ENCODE data around the gene TGM2.

The TGM2 gene

DNA sequence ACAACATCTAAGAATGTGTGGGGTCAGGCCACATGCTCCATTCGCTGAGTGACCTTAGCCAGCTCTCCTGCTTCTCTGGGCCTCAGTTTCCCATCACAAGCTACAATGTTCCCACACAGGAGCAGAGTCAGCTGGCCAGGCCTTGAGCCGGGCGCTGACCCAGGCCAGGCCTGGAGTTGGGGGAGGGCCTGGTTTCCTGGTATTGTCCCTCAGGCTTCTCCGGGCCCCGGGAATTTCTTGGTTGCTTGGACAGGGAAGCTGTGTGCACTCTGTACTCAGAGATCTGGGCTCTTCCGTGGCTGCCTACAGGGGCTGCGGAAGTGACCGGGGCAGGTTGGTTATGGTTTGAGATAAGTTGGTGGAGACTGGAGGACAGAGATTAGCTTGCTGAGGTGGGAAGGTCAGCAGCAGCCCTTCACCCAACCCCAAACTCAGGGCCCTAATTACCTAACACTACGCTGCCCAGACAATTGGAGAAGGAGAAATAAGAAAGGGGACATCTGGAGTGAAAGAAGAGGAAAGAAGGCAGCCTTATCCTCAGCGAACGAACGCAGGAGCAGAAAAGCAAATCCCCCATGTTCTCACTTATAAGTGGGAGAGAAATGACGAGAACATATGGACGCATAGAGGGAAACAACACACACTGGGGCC lies 6.2 kb downstream of the TGM2 start:
- no peak overlapping the region for H3K14ac ChIP-seq (ENCODE audit: low read length)

DNA sequence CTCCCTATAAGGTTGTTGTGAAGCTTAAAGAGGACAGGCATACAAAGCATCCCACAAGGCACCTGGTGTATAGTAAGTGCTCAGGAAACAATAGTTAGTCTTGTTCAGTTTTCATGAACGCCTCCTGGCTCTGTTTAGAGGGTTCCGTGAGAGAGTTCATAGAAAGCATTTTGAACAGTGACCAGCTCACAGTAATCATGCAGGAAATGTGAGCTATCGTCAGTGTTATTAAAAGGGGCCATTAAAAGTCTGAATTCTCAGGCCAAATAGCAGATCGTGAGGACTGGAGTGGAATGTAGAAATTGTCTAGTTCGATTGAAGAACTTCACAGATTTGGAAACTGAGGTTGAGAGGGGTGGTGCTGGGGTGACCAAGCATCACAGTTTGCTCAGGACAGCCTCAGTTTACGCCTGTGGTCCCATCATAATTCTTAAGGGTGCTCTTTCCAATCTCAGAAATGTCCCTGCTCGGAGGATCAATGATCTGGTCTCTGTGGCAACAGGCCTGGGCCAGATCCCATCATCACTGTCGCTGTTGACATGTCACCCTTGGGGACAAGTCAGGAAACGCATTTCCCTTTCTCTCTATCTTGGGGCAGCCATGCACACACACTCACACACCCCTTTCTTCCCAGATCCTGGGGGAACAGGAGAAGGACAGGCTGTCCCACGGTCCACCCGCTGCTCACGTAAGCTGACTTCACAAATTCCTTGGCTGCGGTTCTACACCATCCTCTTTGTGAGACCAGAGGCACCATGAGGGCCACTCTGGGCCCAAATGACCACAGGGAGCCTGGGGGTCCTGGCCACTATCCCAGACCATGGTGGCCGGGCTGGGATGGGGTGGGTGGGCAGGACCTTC lies 7.2 kb downstream of the TGM2 start:
- peak overlapping the region; percentile 53 for H4K91ac ChIP-seq (ENCODE audit: low read depth, low read length)
- peak overlapping the region; percentile 29 for H2BK12ac ChIP-seq (ENCODE audit: low read length)
- no peak overlapping the region for H4K8ac ChIP-seq (ENCODE audit: low read depth, low read length)
- H3K9me3 ChIP-seq (ENCODE audit: insufficient read depth, low read depth, low read length) = peaks cover 5% of the 10 kb centered on the region
- no peaks in the 10 kb centered on the region for H3K27me3 ChIP-seq (ENCODE audit: insufficient read depth, low read length)
- peak overlapping the region; percentile 5 for H2BK120ac ChIP-seq (ENCODE audit: insufficient read depth, low read length, poor library complexity)
- peaks cover 9 to 15% of the 10 kb centered on the region in 2 experiments for H3K4me1 ChIP-seq (ENCODE audit: control insufficient read depth in 1 of 2, insufficient read depth in 2 of 2, low read length in 2 of 2)
- peaks cover 3% of the 10 kb centered on the region for H3K79me2 ChIP-seq (ENCODE audit: control insufficient read depth, insufficient read depth, low read length, poor library complexity)
- no peak overlapping the region for H4K12ac ChIP-seq (ENCODE audit: low read depth, low read length)
- peaks cover 8% of the 10 kb centered on the region for H3K79me1 ChIP-seq (ENCODE audit: low read length)
- H3K4ac ChIP-seq (ENCODE audit: low read depth, low read length) = no peak overlapping the region
- no peak overlapping the region for H3K4me2 ChIP-seq (ENCODE audit: low read length)
- H2AK5ac ChIP-seq (ENCODE audit: low read length) = no peak overlapping the region
- peak overlapping the region; percentile 30 for H3K14ac ChIP-seq (ENCODE audit: low read length)
- no peak overlapping the region for H3K18ac ChIP-seq (ENCODE audit: low read length)
- DNase-seq = no peak
- no peak overlapping the region for H3K4me3 ChIP-seq (ENCODE audit: low read depth, low read length)
- H3K9ac ChIP-seq (ENCODE audit: low read length) = no peak overlapping the region
- no peak overlapping the region for H2AFZ ChIP-seq (ENCODE audit: insufficient read depth, low read length, poor library complexity)
- WGBS (ENCODE audit: extremely low coverage, insufficient coverage, insufficient read length) = no CpG with 5 or more reads among the region's 14 CpGs
- H2BK5ac ChIP-seq (ENCODE audit: low read depth, low read length, poor library complexity) = no peak overlapping the region
- H3K27ac ChIP-seq (ENCODE audit: low read depth, low read length) = peak overlapping the region; percentile 4
- peaks cover 76 to 87% of the 10 kb centered on the region in 2 experiments for H3K36me3 ChIP-seq (ENCODE audit: control insufficient read depth in 1 of 2, insufficient read depth in 2 of 2, low read length in 2 of 2)
- H3K23ac ChIP-seq (ENCODE audit: low read length) = no peak overlapping the region

More for the DNA sequence above, 6.2 kb downstream of the TGM2 start:
- H3K79me2 ChIP-seq (ENCODE audit: control insufficient read depth, insufficient read depth, low read length, poor library complexity) = peaks cover 6% of the 10 kb centered on the region
- peaks cover 12% of the 10 kb centered on the region for H3K79me1 ChIP-seq (ENCODE audit: low read length)
- no peak overlapping the region for H2AK5ac ChIP-seq (ENCODE audit: low read length)
- H3K4ac ChIP-seq (ENCODE audit: low read depth, low read length) = peak overlapping the region; percentile 11
- peaks cover 5% of the 10 kb centered on the region for H3K9me3 ChIP-seq (ENCODE audit: insufficient read depth, low read depth, low read length)
- peak overlapping the region; percentile 7 for H2BK12ac ChIP-seq (ENCODE audit: low read length)
- H4K91ac ChIP-seq (ENCODE audit: low read depth, low read length) = peak overlapping the region; percentile 53
- no peak overlapping the region for H3K23ac ChIP-seq (ENCODE audit: low read length)
- H2BK120ac ChIP-seq (ENCODE audit: insufficient read depth, low read length, poor library complexity) = peak overlapping the region; percentile 5
- H3K27ac ChIP-seq (ENCODE audit: low read depth, low read length) = peak overlapping the region; percentile 6
- H4K12ac ChIP-seq (ENCODE audit: low read depth, low read length) = peak overlapping the region; percentile 8
- H4K8ac ChIP-seq (ENCODE audit: low read depth, low read length) = no peak overlapping the region
- WGBS (ENCODE audit: extremely low coverage, insufficient coverage, insufficient read length) = no CpG with 5 or more reads among the region's 14 CpGs
- DNase-seq = no peak
- H2AFZ ChIP-seq (ENCODE audit: insufficient read depth, low read length, poor library complexity) = peak overlapping the region; percentile 6
- H3K27me3 ChIP-seq (ENCODE audit: insufficient read depth, low read length) = no peaks in the 10 kb centered on the region
- H3K4me3 ChIP-seq (ENCODE audit: low read depth, low read length) = no peak overlapping the region
- peaks cover 74 to 78% of the 10 kb centered on the region in 2 experiments for H3K36me3 ChIP-seq (ENCODE audit: control insufficient read depth in 1 of 2, insufficient read depth in 2 of 2, low read length in 2 of 2)
- H3K4me1 ChIP-seq (ENCODE audit: control insufficient read depth in 1 of 2, insufficient read depth in 2 of 2, low read length in 2 of 2) = peaks cover 16 to 22% of the 10 kb centered on the region in 2 experiments
- no peak overlapping the region for H3K9ac ChIP-seq (ENCODE audit: low read length)
- peak overlapping the region; percentile 9 for H3K4me2 ChIP-seq (ENCODE audit: low read length)
- peak overlapping the region; percentile 27 for H3K18ac ChIP-seq (ENCODE audit: low read length)
- H2BK5ac ChIP-seq (ENCODE audit: low read depth, low read length, poor library complexity) = peak overlapping the region; percentile 14

DNA sequence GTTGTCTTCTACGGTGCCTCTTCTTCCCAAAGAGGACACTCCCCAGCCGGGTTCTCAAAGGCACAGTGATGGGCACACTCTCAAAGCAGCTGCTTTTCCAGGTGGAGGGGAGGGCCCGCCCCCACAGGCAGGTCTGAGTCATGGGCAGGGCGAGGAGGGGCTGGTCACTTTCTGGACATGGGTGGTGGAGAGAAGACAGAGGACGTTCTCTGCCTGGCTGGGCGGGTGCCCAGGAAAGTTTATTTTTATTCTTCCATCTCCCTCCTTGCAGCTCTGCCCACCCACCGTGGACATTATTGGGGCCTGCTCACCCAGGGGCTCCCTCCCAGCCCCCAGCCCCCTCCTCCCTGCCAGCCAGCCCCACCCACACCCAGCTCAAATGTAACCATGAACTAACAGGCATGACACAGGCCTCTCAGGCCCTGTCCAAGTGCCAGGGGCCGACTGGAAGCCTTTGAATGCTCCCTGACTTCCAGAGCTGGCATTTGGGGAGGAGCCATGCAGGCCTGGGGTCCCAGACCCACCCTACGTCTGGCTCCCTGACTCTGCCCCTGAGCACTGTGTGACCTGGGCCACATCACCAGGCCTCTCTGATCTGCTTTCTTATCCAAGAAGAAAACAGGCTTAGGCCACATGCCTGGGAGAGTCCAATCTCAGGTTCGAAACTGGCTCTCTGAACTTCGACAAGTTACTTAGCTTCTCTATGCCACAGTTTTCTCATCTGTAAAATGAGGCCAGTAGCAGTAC lies 8.0 kb downstream of the TGM2 start:
- no peak overlapping the region for H4K91ac ChIP-seq (ENCODE audit: low read depth, low read length)
- peaks cover 8% of the 10 kb centered on the region for H3K79me1 ChIP-seq (ENCODE audit: low read length)
- no peak overlapping the region for H2BK12ac ChIP-seq (ENCODE audit: low read length)
- H3K36me3 ChIP-seq (ENCODE audit: control insufficient read depth in 1 of 2, insufficient read depth in 2 of 2, low read length in 2 of 2) = peaks cover 83 to 95% of the 10 kb centered on the region in 2 experiments
- H4K12ac ChIP-seq (ENCODE audit: low read depth, low read length) = no peak overlapping the region
- no peak overlapping the region for H3K4me2 ChIP-seq (ENCODE audit: low read length)
- H3K14ac ChIP-seq (ENCODE audit: low read length) = no peak overlapping the region
- WGBS (ENCODE audit: extremely low coverage, insufficient coverage, insufficient read length) = no CpG with 5 or more reads among the region's 11 CpGs
- H3K9me3 ChIP-seq (ENCODE audit: insufficient read depth, low read depth, low read length) = peaks cover 5% of the 10 kb centered on the region
- H2BK5ac ChIP-seq (ENCODE audit: low read depth, low read length, poor library complexity) = no peak overlapping the region
- H3K4me1 ChIP-seq (ENCODE audit: control insufficient read depth in 1 of 2, insufficient read depth in 2 of 2, low read length in 2 of 2) = peaks cover 9 to 12% of the 10 kb centered on the region in 2 experiments
- no peak overlapping the region for H2AFZ ChIP-seq (ENCODE audit: insufficient read depth, low read length, poor library complexity)
- no peak overlapping the region for H4K8ac ChIP-seq (ENCODE audit: low read depth, low read length)
- H2BK120ac ChIP-seq (ENCODE audit: insufficient read depth, low read length, poor library complexity) = no peak overlapping the region
- no peak overlapping the region for H3K9ac ChIP-seq (ENCODE audit: low read length)
- H2AK5ac ChIP-seq (ENCODE audit: low read length) = no peak overlapping the region
- H3K4me3 ChIP-seq (ENCODE audit: low read depth, low read length) = no peak overlapping the region
- H3K23ac ChIP-seq (ENCODE audit: low read length) = no peak overlapping the region
- H3K4ac ChIP-seq (ENCODE audit: low read depth, low read length) = no peak overlapping the region
- DNase-seq = no peak
- H3K27ac ChIP-seq (ENCODE audit: low read depth, low read length) = no peak overlapping the region
- no peak overlapping the region for H3K18ac ChIP-seq (ENCODE audit: low read length)
- H3K27me3 ChIP-seq (ENCODE audit: insufficient read depth, low read length) = no peaks in the 10 kb centered on the region
- H3K79me2 ChIP-seq (ENCODE audit: control insufficient read depth, insufficient read depth, low read length, poor library complexity) = peaks cover 3% of the 10 kb centered on the region

DNA sequence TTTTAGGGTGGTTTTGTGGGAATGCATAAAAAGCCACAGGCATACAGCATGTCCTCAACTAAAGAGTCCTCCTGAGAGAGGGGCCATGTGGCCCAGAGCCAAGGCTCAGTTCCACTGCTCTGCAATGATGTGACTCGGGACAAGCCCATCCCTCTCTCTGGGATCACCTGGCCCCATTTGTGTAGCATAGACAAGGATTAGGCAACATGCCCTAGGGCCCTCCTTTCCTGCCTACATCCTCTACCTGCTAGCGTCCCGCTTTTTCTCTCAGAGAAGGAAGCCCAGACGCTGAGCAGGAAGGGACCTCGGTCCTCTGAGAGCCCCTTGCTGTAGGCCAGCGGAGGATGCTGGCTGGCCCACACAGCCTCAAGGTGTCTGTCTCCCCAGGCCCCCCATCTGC lies 8.8 kb downstream of the TGM2 start:
- peaks cover 4% of the 10 kb centered on the region for H3K9me3 ChIP-seq (ENCODE audit: insufficient read depth, low read depth, low read length)
- H2AK5ac ChIP-seq (ENCODE audit: low read length) = no peak overlapping the region
- H3K9ac ChIP-seq (ENCODE audit: low read length) = no peak overlapping the region
- no CpG with 5 or more reads among the region's 6 CpGs for WGBS (ENCODE audit: extremely low coverage, insufficient coverage, insufficient read length)
- no peak overlapping the region for H2BK120ac ChIP-seq (ENCODE audit: insufficient read depth, low read length, poor library complexity)
- no peak overlapping the region for H3K27ac ChIP-seq (ENCODE audit: low read depth, low read length)
- no peak overlapping the region for H4K8ac ChIP-seq (ENCODE audit: low read depth, low read length)
- H3K4me3 ChIP-seq (ENCODE audit: low read depth, low read length) = no peak overlapping the region
- DNase-seq = peak; percentile 55 to 76
- no peak overlapping the region for H3K23ac ChIP-seq (ENCODE audit: low read length)
- H3K79me2 ChIP-seq (ENCODE audit: control insufficient read depth, insufficient read depth, low read length, poor library complexity) = peaks cover 3% of the 10 kb centered on the region
- H2BK5ac ChIP-seq (ENCODE audit: low read depth, low read length, poor library complexity) = no peak overlapping the region
- H4K12ac ChIP-seq (ENCODE audit: low read depth, low read length) = no peak overlapping the region
- H3K4ac ChIP-seq (ENCODE audit: low read depth, low read length) = no peak overlapping the region
- H2AFZ ChIP-seq (ENCODE audit: insufficient read depth, low read length, poor library complexity) = no peak overlapping the region
- H3K4me2 ChIP-seq (ENCODE audit: low read length) = no peak overlapping the region
- peaks cover 8% of the 10 kb centered on the region for H3K79me1 ChIP-seq (ENCODE audit: low read length)
- H3K18ac ChIP-seq (ENCODE audit: low read length) = no peak overlapping the region
- H2BK12ac ChIP-seq (ENCODE audit: low read length) = no peak overlapping the region
- H3K4me1 ChIP-seq (ENCODE audit: control insufficient read depth in 1 of 2, insufficient read depth in 2 of 2, low read length in 2 of 2) = peaks cover 9 to 12% of the 10 kb centered on the region in 2 experiments
- H4K91ac ChIP-seq (ENCODE audit: low read depth, low read length) = no peak overlapping the region
- H3K14ac ChIP-seq (ENCODE audit: low read length) = no peak overlapping the region
- peaks cover 82 to 95% of the 10 kb centered on the region in 2 experiments for H3K36me3 ChIP-seq (ENCODE audit: control insufficient read depth in 1 of 2, insufficient read depth in 2 of 2, low read length in 2 of 2)
- no peaks in the 10 kb centered on the region for H3K27me3 ChIP-seq (ENCODE audit: insufficient read depth, low read length)

Data from trophoblast cell (in vitro differentiated cells and primary cell).